ENCODE results near the gene PRKCG.
A peak's percentile ranks its signal among the peaks of the same experiment; 100 is the strongest.

PRKCG gene

DNA sequence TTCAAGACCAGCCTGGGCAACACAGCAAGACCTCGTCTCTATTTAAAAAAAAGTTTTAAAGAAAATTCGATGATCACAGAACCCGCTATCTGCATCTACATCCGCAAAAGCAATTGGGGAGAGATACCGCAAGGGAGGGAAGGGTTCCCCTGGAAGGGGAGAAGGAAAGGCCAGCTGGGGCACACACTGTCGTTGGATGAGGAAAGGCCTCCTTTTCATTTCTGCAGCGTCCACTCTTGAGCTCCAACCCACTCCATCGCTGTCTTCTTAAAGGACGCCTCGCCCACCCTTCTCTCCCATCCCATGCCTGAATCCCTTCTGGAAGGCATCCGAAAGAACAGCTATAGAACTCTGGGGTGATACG is 3.2 kb upstream of the PRKCG start:
- TF ChIP-seq, protein P1, sequence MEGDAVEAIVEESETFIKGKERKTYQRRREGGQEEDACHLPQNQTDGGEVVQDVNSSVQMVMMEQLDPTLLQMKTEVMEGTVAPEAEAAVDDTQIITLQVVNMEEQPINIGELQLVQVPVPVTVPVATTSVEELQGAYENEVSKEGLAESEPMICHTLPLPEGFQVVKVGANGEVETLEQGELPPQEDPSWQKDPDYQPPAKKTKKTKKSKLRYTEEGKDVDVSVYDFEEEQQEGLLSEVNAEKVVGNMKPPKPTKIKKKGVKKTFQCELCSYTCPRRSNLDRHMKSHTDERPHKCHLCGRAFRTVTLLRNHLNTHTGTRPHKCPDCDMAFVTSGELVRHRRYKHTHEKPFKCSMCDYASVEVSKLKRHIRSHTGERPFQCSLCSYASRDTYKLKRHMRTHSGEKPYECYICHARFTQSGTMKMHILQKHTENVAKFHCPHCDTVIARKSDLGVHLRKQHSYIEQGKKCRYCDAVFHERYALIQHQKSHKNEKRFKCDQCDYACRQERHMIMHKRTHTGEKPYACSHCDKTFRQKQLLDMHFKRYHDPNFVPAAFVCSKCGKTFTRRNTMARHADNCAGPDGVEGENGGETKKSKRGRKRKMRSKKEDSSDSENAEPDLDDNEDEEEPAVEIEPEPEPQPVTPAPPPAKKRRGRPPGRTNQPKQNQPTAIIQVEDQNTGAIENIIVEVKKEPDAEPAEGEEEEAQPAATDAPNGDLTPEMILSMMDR (IDR thresholded peaks at IDR 0.05), result no peak

DNA sequence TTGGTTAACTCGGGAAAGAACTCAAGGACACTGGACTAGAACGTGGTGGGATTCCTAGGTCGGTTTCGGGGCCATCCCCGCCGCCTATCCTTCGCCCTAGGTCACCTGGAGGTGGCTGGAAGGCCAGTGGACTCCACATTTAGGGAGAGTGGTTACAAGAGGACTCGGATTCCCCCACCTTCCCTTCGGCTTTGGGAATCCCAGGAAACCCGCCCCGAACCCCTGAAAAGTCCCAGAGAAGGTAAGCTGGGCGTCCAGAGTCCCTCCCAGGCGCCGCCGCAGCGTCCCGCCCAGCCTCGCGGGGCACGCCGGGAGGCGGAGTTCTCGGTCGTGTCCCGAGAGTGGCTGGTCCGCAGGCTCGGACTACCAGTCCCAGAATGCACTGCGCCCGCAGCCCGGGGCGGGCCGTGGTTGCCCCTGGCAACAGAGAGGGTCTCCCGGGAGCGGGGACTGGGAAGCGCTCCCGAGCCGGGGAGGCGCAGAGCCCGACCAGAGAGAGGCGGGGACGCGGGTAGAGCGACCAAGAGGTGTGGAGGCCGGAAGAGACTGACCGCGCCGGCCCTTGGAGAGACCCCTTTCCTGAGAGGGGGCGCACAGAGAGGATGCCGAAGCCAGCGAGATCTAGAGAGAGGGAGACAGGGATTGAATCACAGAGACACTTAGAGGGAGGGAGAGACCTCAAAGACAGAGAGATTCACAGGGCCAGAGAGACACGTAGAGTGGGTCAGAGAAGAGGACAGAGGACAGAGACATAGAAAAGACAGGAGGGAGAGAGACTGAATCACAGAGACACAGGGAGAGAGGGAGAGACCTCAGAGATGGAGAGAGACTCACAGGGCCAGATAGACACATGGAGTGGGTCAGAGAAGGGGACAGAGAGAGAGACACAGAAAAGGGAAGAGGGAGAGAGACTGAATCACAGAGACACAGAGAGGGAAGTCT is 2.6 kb upstream of the PRKCG start:
- TF ChIP-seq, protein P1 (IDR thresholded peaks at IDR 0.05), result no peak

DNA sequence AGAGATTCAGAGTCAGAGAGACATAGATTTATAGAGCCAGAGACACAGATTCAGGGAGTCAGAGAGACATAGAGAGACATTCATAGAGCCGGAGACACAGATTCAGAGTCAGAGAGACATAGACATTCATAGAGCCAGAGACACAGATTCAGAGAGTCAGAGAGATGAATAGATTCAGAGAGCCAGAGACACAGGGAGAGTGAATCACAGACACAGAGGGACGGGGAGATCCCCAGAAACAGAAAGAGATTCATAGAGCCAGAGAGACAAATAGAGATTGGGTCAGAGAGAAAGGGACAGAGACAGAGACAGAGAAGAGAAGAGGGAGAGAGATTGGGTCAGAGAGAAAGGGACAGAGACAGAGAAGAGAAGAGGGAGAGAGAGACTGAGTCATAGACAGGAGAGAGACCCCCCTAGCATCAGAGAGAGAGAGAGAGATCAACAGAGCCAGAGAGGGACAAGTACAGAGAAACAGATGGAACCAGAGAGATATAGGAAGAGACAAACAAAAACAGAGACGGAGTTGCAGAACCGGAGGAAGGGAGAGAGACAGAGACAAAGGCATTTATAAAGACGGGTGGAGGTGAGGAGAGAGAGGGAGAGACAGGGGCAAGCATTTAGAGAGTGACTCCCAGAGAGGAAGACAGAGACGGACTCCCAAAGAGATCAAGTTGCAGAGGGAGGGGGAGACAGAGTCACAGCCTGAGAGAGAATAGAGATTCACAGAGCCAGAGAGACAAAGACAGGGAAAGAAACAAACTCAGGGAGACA is 1.1 kb upstream of the PRKCG start:
- TF ChIP-seq, protein P1 (IDR thresholded peaks at IDR 0.05), result no peak

DNA sequence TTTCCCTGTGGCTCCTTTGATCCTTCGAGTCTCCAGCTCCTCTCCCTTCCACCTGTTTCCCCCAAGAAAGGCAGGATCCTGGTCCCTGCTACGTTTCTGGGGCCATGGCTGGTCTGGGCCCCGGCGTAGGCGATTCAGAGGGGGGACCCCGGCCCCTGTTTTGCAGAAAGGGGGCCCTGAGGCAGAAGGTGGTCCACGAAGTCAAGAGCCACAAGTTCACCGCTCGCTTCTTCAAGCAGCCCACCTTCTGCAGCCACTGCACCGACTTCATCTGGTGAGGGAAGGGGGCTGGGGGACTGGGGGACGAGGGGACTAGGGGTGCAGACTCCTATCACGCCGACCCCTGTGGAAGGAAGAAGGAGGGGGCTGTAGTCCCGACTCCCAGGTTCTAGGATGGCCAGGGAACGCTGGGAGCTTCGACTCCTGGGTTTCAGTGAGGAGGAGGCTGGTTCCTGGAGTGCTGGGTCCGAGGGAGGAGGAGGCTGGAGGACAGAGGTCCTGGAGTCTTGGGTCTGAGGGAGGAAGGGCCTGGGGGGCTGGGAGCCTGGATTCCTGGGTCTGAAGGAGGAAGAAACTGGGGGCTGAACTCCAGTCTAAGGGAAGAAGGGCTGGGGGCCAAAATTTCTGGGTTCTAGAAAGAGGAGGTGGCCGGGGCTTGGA is 524 bp downstream of the PRKCG start:
- TF ChIP-seq, protein P1 (IDR thresholded peaks at IDR 0.05), result peak; percentile 9; the same call in 1 of the 2 replicates

DNA sequence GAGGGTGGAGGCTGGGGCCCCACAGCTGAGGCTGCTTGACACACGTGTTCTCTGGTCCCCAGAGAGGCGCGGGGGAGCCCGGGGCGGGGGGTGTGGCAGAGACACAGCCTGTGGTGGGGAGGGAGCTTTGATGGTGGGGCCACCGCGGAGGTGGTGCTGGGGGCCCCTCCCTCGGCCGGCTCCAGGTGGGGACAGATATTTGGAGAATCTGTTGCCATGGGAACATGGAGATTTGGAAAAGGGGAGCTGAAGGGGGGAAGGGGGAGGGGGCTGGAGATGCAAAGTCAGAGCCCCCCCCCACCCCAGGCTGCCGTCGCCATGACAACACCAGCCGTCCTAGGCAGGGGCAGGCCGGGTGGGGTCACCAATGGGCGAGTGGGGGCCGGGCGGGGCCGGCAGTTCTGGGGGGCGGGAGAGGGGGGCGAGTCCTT is 1.2 kb downstream of the PRKCG start:
- TF ChIP-seq, protein P1 (IDR thresholded peaks at IDR 0.05), result no peak

- TF ChIP-seq, protein P1 (IDR thresholded peaks at IDR 0.05), result no peak
Observed at GRCh38 chr19:53883741-53884140, 1.7 kb downstream of the PRKCG start.

GRCh38 chr19:53884256-53884655 is 2.3 kb downstream of the PRKCG start:
- TF ChIP-seq, protein P1 (IDR thresholded peaks at IDR 0.05), result no peak
